Transverse colon (tissue), 4 donors: ENCODE results near the gene TCP11.

Experiments
- CTCF ChIP-seq, 5 experiments: fragments of 200-600 bp in 3 of 5; fragments of 450-650 bp in 2 of 5; sonication (generic) in 3 of 5; IDR thresholded peaks; 1 replicate in 2 of 5; 2 replicates in 3 of 5; pipeline ENCODE4 v1.5.1; 2016 to 2017; ENCODE audit warnings: antibody characterized with exemption in 5 of 5, inconsistent platforms in 3 of 5, mild to moderate bottlenecking in 2 of 5, moderate library complexity in 1 of 5
- EP300 ChIP-seq: sonication (generic); formaldehyde crosslinking; IDR thresholded peaks from one replicate; pipeline ENCODE4 v1.6.1; 2017; ENCODE audit warnings: antibody characterized with exemption, low read depth
- POLR2A ChIP-seq: fragments of 450-650 bp; IDR thresholded peaks from one replicate; pipeline ENCODE4 v1.6.1; 2016; ENCODE audit warnings: antibody characterized with exemption, mild to moderate bottlenecking, moderate library complexity
- POLR2AphosphoS5 ChIP-seq, 3 donors: sonication (generic); formaldehyde crosslinking; IDR thresholded peaks; one replicate each; pipeline ENCODE4 v1.6.1; 2016; ENCODE audit warnings: antibody characterized with exemption in 3 of 3

- no peak for TF ChIP-seq POLR2AphosphoS5 (IDR thresholded peaks at IDR 0.05)
- no peak for TF ChIP-seq POLR2A
- no peak for TF ChIP-seq CTCF (IDR thresholded peaks at IDR 0.05)
- no peak for TF ChIP-seq EP300
Observed at GRCh38 chr6:35099116-35099515, 42.0 kb downstream of the TCP11 start.
